Panc1 (cell line): ENCODE results near the gene TRPM4.

Source experiments
- CTCF ChIP-seq: fragments of 450-650 bp; IDR thresholded peaks from 2 replicates; pipeline ENCODE4 v1.5.1; 2017; ENCODE audit warnings: mild to moderate bottlenecking
- POLR2AphosphoS5 ChIP-seq: IDR thresholded peaks from 2 replicates; pipeline ENCODE4 v1.6.1; 2012; ENCODE audit warnings: mild to moderate bottlenecking, low read depth, low read length, moderate library complexity
- REST ChIP-seq, 2 experiments: IDR thresholded peaks; 2 replicates each; pipeline ENCODE4 v1.6.1; 2011 to 2012; ENCODE audit warnings: low read depth in 2 of 2, control low read depth in 1 of 2, low read length in 1 of 2, mild to moderate bottlenecking in 1 of 2, moderate library complexity in 1 of 2; ENCODE audit not compliant: insufficient read depth in 1 of 2

- no peak for TF ChIP-seq POLR2AphosphoS5
- TF ChIP-seq CTCF, result no peak
- TF ChIP-seq REST (IDR thresholded peaks at IDR 0.05; ENCODE audit: insufficient read depth in 1 of 2, low read depth in 2 of 2, low read length in 1 of 2), result no peak
These were observed 36.8 kb downstream of the TRPM4 start for GRCh38 chr19:49194408-49194807.
